WTC11 (cell line): ENCODE measurements around the gene TAL2. TPM values are rescaled to one million over a fixed set of nuclear protein-coding genes. Genes with fewer than 3 reads are reported as not detected.

Experiments used
- ELF4 ChIP-seq: sonication (generic); formaldehyde crosslinking; IDR thresholded peaks from 2 replicates; pipeline ENCODE4 v1.8.1; 2022; ENCODE audit warnings: low read depth, mild to moderate bottlenecking, moderate library complexity, missing genetic modification reagents
- FOXJ3 ChIP-seq: sonication (generic); formaldehyde crosslinking; IDR thresholded peaks from 2 replicates; pipeline ENCODE4 v1.9.0; 2021; ENCODE audit warnings: missing genetic modification reagents, mild to moderate bottlenecking, borderline replicate concordance
- SOX15 ChIP-seq: fragments of 250-450 bp; sonication (Bioruptor Pico); IDR thresholded peaks from 2 replicates; pipeline ENCODE4 v1.9.0; 2021; ENCODE audit warnings: mild to moderate bottlenecking
- SP1 ChIP-seq: sonication (generic); formaldehyde crosslinking; conservative IDR thresholded peaks from 2 replicates; pipeline ENCODE4 v1.8.1; 2022; ENCODE audit warnings: missing genetic modification reagents
- TCF7 ChIP-seq: sonication (generic); formaldehyde crosslinking; IDR thresholded peaks from 2 replicates; pipeline ENCODE4 v1.8.0; 2022; ENCODE audit warnings: mild to moderate bottlenecking, low read depth, missing genetic modification reagents, moderate library complexity
- TP53 ChIP-seq: sonication (generic); formaldehyde crosslinking; IDR thresholded peaks from 2 replicates; pipeline ENCODE4 v1.8.1; 2023; ENCODE audit warnings: mild to moderate bottlenecking, missing genetic modification reagents
- total RNA-seq: library from RNA; stranded (reverse); gene quantifications from 3 replicates; pipeline ENCODE4 v1.2.3, GENCODE V29; 2021
- TF ChIP-seq, protein P1 (sequence below): fragments of 200-600 bp; IDR thresholded peaks from 2 replicates; pipeline ENCODE4 v1.8.0; 2022; ENCODE audit warnings: antibody characterized with exemption
- TF ChIP-seq, protein P2 (sequence below): sonication (generic); formaldehyde crosslinking; IDR thresholded peaks from 2 replicates; pipeline ENCODE4 v1.8.0; 2022; ENCODE audit warnings: missing genetic modification reagents

The TAL2 gene
- total RNA-seq, 1 experiment from 2014 or later, result not detected

DNA sequence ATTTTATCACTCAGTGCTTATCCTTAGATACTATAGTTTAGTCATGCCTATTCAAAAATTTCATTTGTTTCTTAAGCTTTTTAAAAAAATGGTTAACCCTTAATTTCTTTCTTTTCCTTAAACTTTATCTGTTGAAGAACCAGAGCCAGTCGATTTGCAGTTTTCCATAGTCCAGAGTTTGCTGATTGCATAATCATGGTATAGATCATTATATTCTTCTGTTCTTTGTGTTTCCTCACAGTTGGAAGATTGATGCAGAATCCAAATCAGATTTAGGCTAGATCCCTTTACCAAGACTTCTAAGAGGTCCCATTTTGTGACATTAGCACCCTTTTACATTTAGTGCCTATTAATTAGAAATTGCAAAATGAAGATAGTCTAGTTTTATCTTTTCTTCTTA, 50.0 kb downstream of the TAL2 start (continued):
- TF ChIP-seq, protein P1, sequence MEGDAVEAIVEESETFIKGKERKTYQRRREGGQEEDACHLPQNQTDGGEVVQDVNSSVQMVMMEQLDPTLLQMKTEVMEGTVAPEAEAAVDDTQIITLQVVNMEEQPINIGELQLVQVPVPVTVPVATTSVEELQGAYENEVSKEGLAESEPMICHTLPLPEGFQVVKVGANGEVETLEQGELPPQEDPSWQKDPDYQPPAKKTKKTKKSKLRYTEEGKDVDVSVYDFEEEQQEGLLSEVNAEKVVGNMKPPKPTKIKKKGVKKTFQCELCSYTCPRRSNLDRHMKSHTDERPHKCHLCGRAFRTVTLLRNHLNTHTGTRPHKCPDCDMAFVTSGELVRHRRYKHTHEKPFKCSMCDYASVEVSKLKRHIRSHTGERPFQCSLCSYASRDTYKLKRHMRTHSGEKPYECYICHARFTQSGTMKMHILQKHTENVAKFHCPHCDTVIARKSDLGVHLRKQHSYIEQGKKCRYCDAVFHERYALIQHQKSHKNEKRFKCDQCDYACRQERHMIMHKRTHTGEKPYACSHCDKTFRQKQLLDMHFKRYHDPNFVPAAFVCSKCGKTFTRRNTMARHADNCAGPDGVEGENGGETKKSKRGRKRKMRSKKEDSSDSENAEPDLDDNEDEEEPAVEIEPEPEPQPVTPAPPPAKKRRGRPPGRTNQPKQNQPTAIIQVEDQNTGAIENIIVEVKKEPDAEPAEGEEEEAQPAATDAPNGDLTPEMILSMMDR, result no peak
- no peak for TF ChIP-seq TP53 (CRISPR knock-in tag)
- TF ChIP-seq, protein P2, sequence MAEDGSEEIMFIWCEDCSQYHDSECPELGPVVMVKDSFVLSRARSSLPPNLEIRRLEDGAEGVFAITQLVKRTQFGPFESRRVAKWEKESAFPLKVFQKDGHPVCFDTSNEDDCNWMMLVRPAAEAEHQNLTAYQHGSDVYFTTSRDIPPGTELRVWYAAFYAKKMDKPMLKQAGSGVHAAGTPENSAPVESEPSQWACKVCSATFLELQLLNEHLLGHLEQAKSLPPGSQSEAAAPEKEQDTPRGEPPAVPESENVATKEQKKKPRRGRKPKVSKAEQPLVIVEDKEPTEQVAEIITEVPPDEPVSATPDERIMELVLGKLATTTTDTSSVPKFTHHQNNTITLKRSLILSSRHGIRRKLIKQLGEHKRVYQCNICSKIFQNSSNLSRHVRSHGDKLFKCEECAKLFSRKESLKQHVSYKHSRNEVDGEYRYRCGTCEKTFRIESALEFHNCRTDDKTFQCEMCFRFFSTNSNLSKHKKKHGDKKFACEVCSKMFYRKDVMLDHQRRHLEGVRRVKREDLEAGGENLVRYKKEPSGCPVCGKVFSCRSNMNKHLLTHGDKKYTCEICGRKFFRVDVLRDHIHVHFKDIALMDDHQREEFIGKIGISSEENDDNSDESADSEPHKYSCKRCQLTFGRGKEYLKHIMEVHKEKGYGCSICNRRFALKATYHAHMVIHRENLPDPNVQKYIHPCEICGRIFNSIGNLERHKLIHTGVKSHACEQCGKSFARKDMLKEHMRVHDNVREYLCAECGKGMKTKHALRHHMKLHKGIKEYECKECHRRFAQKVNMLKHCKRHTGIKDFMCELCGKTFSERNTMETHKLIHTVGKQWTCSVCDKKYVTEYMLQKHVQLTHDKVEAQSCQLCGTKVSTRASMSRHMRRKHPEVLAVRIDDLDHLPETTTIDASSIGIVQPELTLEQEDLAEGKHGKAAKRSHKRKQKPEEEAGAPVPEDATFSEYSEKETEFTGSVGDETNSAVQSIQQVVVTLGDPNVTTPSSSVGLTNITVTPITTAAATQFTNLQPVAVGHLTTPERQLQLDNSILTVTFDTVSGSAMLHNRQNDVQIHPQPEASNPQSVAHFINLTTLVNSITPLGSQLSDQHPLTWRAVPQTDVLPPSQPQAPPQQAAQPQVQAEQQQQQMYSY (CRISPR knock-in tag), result no peak
- no peak for TF ChIP-seq ELF4 (CRISPR knock-in tag)
- TF ChIP-seq TCF7 (CRISPR knock-in tag), result no peak
- TF ChIP-seq FOXJ3 (CRISPR knock-in tag), result no peak
- no peak for TF ChIP-seq SOX15 (CRISPR knock-in tag)
- no peak for TF ChIP-seq SP1 (CRISPR knock-in tag)

Other genes with a start within 250 kb of the TAL2 start
- gene FSD1L, start 214.4 kb upstream of the TAL2 start, total RNA-seq, result 4.5 to 5.3 TPM (median 4.6 TPM) in 3 replicates
- gene FKTN, start 104.3 kb upstream of the TAL2 start, total RNA-seq, result 10.8 to 15.1 TPM (median 14.5 TPM) in 3 replicates
- 15.7 to 17.9 TPM (median 17.6 TPM) in 3 replicates for gene TMEM38B, start 32.1 kb downstream of the TAL2 start, total RNA-seq